Suprapubic skin (tissue), 4 donors: ENCODE data around the gene TTC36.

Source experiments
- CTCF ChIP-seq, 2 donors: fragments of 200-600 bp in 1 of 2; fragments of 450-650 bp in 1 of 2; sonication (generic) in 1 of 2; IDR thresholded peaks; one replicate each; pipeline ENCODE4 v1.5.1; 2016 to 2019; ENCODE audit warnings: antibody characterized with exemption in 2 of 2, mild to moderate bottlenecking in 1 of 2, moderate library complexity in 1 of 2
- EP300 ChIP-seq: sonication (generic); formaldehyde crosslinking; IDR thresholded peaks from one replicate; pipeline ENCODE4 v1.6.1; 2017; ENCODE audit warnings: antibody characterized with exemption
- POLR2A ChIP-seq, 2 donors: fragments of 450-650 bp; IDR thresholded peaks; one replicate each; pipeline ENCODE4 v1.6.1; 2017; ENCODE audit warnings: antibody characterized with exemption in 2 of 2, mild to moderate bottlenecking in 2 of 2, moderate library complexity in 2 of 2
- POLR2AphosphoS5 ChIP-seq, 3 donors: sonication (generic); formaldehyde crosslinking; IDR thresholded peaks; one replicate each; pipeline ENCODE4 v1.6.1; 2017; ENCODE audit warnings: antibody characterized with exemption in 3 of 3

DNA sequence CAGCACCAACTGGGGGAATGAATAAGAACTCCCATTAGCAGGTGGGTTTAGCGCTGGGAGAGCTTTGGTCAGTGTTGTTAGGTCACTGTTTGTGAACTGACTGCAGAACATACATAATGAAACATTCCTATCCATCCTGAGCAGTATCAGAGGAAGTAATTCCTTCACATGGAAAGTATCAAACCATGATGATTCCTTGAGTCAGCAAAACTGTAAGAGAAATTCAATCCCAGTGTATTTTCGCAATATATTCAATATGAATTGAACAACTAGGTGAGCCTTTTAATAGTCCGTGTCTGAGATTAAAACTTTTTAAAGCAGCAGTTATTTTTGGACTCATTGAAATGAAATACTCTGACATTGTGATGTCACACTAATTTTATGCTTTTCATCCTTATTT, 42.9 kb upstream of the TTC36 start:
- TF ChIP-seq CTCF (IDR thresholded peaks at IDR 0.05) (no peak), POLR2A (IDR thresholded peaks at IDR 0.05) (no peak), POLR2AphosphoS5 (IDR thresholded peaks at IDR 0.05) (no peak), EP300 (no peak)
